Measurements from ENCODE around the gene TUBA1C.
"Not testable (repeated sequence)": the region's sequence is repeated elsewhere in the genome, so short reads cannot be mapped to it uniquely, and the experiment has no call there.

Gene TUBA1C

DNA sequence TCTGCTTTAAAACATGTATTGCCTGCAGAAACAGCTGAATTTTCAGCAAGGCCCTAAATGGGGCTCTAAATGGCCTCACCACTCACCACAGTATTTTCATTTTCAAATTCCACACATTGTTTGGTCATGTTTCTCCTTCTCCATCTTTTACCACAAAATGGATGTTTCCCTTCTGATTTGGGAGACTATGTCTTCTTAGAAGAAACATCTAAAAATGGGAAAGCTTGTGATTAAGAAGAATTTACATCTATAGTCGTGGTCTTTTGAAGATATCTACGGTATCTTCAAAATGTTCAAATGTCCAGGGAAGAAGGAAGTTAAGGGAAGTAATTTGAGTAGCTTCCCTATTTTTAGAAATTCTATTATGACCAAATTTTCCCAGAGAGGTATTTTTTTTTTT, 20.7 kb upstream of the TUBA1C start:
- Histone ChIP-seq H3K9me3 (ENCODE audit: control insufficient read depth, insufficient read depth, low read length) (no peaks in the 10 kb centered on the region), H3K27me3 (ENCODE audit: control insufficient read depth, low read length) (no peaks in the 10 kb centered on the region), H3F3A (ENCODE audit: control insufficient read depth, insufficient read depth) (no peaks in the 10 kb centered on the region), H3K9me2 (replicated peaks; ENCODE audit: control insufficient read depth, low read length) (no peaks in the 10 kb centered on the region), H3K27ac (ENCODE audit: low read depth, low read length) (no peak overlapping the region), H3K79me2 (ENCODE audit: control insufficient read depth, low read length) (no peaks in the 10 kb centered on the region), H3K4me1 (ENCODE audit: control insufficient read depth, low read length) (0 out of 2 replicates have a peak, but pooled peaks cover 3% of the 10 kb centered on the region), H3K4me2 (ENCODE audit: low read length) (no peak overlapping the region), H3K36me3 (ENCODE audit: control insufficient read depth, low read length) (no peaks in the 10 kb centered on the region), H4K20me1 (ENCODE audit: control insufficient read depth, insufficient read depth, low read depth, low read length) (no peaks in the 10 kb centered on the region), H3K4me3 (ENCODE audit: low read length) (no peak overlapping the region)
- TF ChIP-seq, protein P1, sequence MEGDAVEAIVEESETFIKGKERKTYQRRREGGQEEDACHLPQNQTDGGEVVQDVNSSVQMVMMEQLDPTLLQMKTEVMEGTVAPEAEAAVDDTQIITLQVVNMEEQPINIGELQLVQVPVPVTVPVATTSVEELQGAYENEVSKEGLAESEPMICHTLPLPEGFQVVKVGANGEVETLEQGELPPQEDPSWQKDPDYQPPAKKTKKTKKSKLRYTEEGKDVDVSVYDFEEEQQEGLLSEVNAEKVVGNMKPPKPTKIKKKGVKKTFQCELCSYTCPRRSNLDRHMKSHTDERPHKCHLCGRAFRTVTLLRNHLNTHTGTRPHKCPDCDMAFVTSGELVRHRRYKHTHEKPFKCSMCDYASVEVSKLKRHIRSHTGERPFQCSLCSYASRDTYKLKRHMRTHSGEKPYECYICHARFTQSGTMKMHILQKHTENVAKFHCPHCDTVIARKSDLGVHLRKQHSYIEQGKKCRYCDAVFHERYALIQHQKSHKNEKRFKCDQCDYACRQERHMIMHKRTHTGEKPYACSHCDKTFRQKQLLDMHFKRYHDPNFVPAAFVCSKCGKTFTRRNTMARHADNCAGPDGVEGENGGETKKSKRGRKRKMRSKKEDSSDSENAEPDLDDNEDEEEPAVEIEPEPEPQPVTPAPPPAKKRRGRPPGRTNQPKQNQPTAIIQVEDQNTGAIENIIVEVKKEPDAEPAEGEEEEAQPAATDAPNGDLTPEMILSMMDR (IDR thresholded peaks at IDR 0.05; ENCODE audit: low read depth, low read length, poor library complexity, severe bottlenecking): no peak
- no peak for TF ChIP-seq EZH2phosphoT487 (IDR thresholded peaks at IDR 0.05; ENCODE audit: borderline replicate concordance, low read length)

DNA sequence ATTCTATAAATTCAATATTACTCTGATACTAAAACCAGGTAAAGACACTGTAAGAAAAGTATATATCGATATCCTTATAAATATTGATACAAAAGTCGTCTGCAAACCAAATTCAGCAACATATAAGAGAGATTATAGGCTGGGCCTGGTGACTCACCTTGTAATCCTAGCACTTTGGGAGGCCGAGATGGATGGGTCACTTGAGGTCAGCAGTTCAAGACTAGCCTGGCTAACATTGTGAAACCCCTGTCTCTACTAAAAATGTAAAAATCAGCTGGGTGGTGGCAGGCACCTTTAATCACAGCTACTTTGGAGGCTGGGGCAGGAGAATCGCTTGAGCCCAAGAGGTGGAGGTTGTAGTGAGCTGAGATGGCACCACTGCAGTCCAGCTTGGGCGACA, 13.5 kb upstream of the TUBA1C start:
- Histone ChIP-seq H3K27me3 (ENCODE audit: control insufficient read depth, low read length) (no peaks in the 10 kb centered on the region), H3K27ac (ENCODE audit: low read depth, low read length) (no peak overlapping the region), H3K4me1 (ENCODE audit: control insufficient read depth, low read length) (peaks cover 4% of the 10 kb centered on the region; the same call in 1 of the 2 replicates), H3F3A (ENCODE audit: control insufficient read depth, insufficient read depth) (0 out of 2 replicates have a peak, but pooled peaks cover 4% of the 10 kb centered on the region), H3K9me3 (ENCODE audit: control insufficient read depth, insufficient read depth, low read length) (no peaks in the 10 kb centered on the region), H3K4me3 (ENCODE audit: low read length) (no peak overlapping the region), H3K4me2 (ENCODE audit: low read length) (no peak overlapping the region), H3K9me2 (replicated peaks; ENCODE audit: control insufficient read depth, low read length) (no peaks in the 10 kb centered on the region), H3K79me2 (ENCODE audit: control insufficient read depth, low read length) (no peaks in the 10 kb centered on the region), H4K20me1 (ENCODE audit: control insufficient read depth, insufficient read depth, low read depth, low read length) (no peaks in the 10 kb centered on the region), H3K36me3 (ENCODE audit: control insufficient read depth, low read length) (no peaks in the 10 kb centered on the region)
- TF ChIP-seq, protein P1 (IDR thresholded peaks at IDR 0.05; ENCODE audit: low read depth, low read length, poor library complexity, severe bottlenecking): no peak
- no peak for TF ChIP-seq EZH2phosphoT487 (IDR thresholded peaks at IDR 0.05; ENCODE audit: borderline replicate concordance, low read length)

DNA sequence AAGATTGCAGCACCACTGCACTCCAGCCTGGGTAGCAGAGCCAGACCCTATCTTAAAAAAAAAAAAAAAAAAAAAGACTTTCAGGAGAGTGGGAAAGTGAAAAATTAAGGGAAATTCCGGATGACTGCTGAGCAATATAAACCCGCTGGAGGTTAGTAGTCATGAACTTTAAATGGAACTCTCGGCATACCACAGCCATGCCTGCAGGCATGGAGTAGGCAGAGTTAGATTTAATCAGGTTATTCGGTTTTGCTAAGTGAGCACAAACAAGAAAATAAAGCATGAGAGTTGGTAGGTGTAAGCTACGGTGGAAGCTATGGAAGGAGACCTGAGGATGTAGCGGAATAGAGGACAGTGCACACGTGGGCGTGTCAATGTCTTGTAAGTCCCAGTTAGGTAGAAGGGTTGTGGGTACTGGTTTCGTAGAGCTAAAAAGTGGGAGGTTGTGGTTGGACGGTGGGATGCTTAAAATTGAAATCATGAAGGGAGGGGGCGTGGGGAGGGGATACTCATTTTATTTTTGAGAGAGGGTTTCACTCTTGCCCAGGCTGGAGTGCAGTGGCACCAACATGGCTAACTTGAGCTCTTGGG, 11.8 kb upstream of the TUBA1C start:
- peaks cover 11% of the 10 kb centered on the region; the same call in 1 of the 2 replicates for H3K4me1 ChIP-seq (ENCODE audit: control insufficient read depth, low read length)
- no peaks in the 10 kb centered on the region for H3K27me3 ChIP-seq (ENCODE audit: control insufficient read depth, low read length)
- no peaks in the 10 kb centered on the region for H4K20me1 ChIP-seq (ENCODE audit: control insufficient read depth, insufficient read depth, low read depth, low read length)
- H3K36me3 ChIP-seq (ENCODE audit: control insufficient read depth, low read length): no peaks in the 10 kb centered on the region
- no peaks in the 10 kb centered on the region for H3K9me2 ChIP-seq (replicated peaks; ENCODE audit: control insufficient read depth, low read length)
- no peak overlapping the region for H3K4me2 ChIP-seq (ENCODE audit: low read length)
- no peak overlapping the region for H3K27ac ChIP-seq (ENCODE audit: low read depth, low read length)
- H3K9me3 ChIP-seq (ENCODE audit: control insufficient read depth, insufficient read depth, low read length): no peaks in the 10 kb centered on the region
- peaks cover 4% of the 10 kb centered on the region; the same call in 1 of the 2 replicates for H3F3A ChIP-seq (ENCODE audit: control insufficient read depth, insufficient read depth)
- TF ChIP-seq, protein P1 (IDR thresholded peaks at IDR 0.05; ENCODE audit: low read depth, low read length, poor library complexity, severe bottlenecking): no peak
- TF ChIP-seq EZH2phosphoT487 (IDR thresholded peaks at IDR 0.05; ENCODE audit: borderline replicate concordance, low read length): no peak
- no peaks in the 10 kb centered on the region for H3K79me2 ChIP-seq (ENCODE audit: control insufficient read depth, low read length)
- H3K4me3 ChIP-seq (ENCODE audit: low read length): no peak overlapping the region

DNA sequence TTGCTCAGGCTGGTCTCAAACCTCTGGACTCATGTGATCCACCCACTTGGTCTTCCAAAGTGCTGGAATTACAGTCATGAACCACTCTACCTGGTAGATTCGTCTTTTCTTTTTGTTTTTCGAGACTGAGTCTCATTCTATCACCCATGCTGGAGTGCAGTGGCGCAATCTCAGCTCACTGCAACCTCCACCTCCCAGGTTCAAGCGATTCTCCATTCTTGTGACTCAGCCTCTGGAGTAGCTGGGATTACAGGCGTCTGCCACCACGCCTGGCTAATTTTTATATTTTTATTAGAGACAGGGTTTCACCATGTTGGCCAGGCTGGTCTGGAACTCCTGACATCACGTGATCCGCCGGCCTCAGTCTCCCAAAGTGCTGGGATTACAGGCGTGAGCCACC, 9.4 kb upstream of the TUBA1C start:
- not testable (repeated sequence) for H3K9me3 ChIP-seq (ENCODE audit: control insufficient read depth, insufficient read depth, low read length); H3K36me3 ChIP-seq (ENCODE audit: control insufficient read depth, low read length); H3K79me2 ChIP-seq (ENCODE audit: control insufficient read depth, low read length); H3K27me3 ChIP-seq (ENCODE audit: control insufficient read depth, low read length); H3K27ac ChIP-seq (ENCODE audit: low read depth, low read length); H4K20me1 ChIP-seq (ENCODE audit: control insufficient read depth, insufficient read depth, low read depth, low read length); H3F3A ChIP-seq (ENCODE audit: control insufficient read depth, insufficient read depth); H3K4me3 ChIP-seq (ENCODE audit: low read length); H3K9me2 ChIP-seq (replicated peaks; ENCODE audit: control insufficient read depth, low read length); H3K4me2 ChIP-seq (ENCODE audit: low read length)
- peaks cover 11% of the 10 kb centered on the region; the same call in 1 of the 2 replicates for H3K4me1 ChIP-seq (ENCODE audit: control insufficient read depth, low read length)
